GM10248 (cell line): ENCODE data around the gene C5.

Experiments used
- CTCF ChIA-PET: fragments of 300-600 bp; sonication (Branson Sonifier 250); formaldehyde crosslinking; extraction: SDS; loops from one replicate; lab custom pipeline; 2021; ENCODE audit warnings: antibody characterized with exemption; lab: Yijun Ruan, JAX
- POLR2A ChIA-PET: fragments of 350-650 bp; sonication (Branson Sonifier 250); formaldehyde crosslinking; extraction: SDS; loops from one replicate; lab custom pipeline; 2020; ENCODE audit warnings: antibody characterized with exemption; lab: Yijun Ruan, JAX
- DNase-seq: peaks from one replicate; pipeline ENCODE4 v3.0.0; 2012; ENCODE audit errors: extremely low spot score
- CTCF ChIP-seq: IDR thresholded peaks from 2 replicates; pipeline ENCODE4 v1.5.1; 2012; ENCODE audit warnings: mild to moderate bottlenecking, low read depth; ENCODE audit errors: extremely low read depth, missing control alignments, control extremely low read depth

The C5 gene

GRCh38 chr9:120910643-120911042, 139.4 kb downstream of the C5 start:
- DNase-seq, result no peak
- no peak for TF ChIP-seq CTCF
- ChIA-PET POLR2A (interaction anchor here (1.4 kb wide), 1 partner anchor 14 kb away, joined by 6 read pairs; no protein-coding TSS in a partner anchor), CTCF (interaction anchor here (0.8 to 1.3 kb wide), 3 partner anchors 9 to 42 kb away, joined by 3 to 4 read pairs (median 3); no protein-coding TSS in a partner anchor)

GRCh38 chr9:120909904-120910303, 140.2 kb downstream of the C5 start:
- ChIA-PET CTCF (interaction anchor here (0.8 to 1.0 kb wide), 2 partner anchors 13 to 41 kb away, joined by 3 read pairs; no protein-coding TSS in a partner anchor), POLR2A (no interaction called here)
- DNase-seq, result no peak
- no peak for TF ChIP-seq CTCF

- CTCF ChIA-PET, result no interaction called here
- POLR2A ChIA-PET, result interaction anchor here (0.8 to 2.6 kb wide), 4 partner anchors 8 to 15 kb away, joined by 3 to 8 read pairs (median 4); no protein-coding TSS in a partner anchor
- no peak for TF ChIP-seq CTCF
- DNase-seq, result no peak
Measured at GRCh38 chr9:120905315-120906164, 144.5 kb downstream of the C5 start.

GRCh38 chr9:120904978-120905301, 145.1 kb downstream of the C5 start:
- no peak for DNase-seq
- POLR2A ChIA-PET, result interaction anchor here (1.0 to 2.6 kb wide), 4 partner anchors 11 to 18 kb away, joined by 3 to 8 read pairs (median 4); no protein-coding TSS in a partner anchor
- no peak for TF ChIP-seq CTCF
- CTCF ChIA-PET, result interaction anchor here (0.6 to 1.0 kb wide), 2 partner anchors 25 to 28 kb away, joined by 3 read pairs; no protein-coding TSS in a partner anchor

- DNase-seq, result no peak
- TF ChIP-seq CTCF, result no peak
- CTCF ChIA-PET, result interaction anchor here (0.6 to 2.8 kb wide), 6 partner anchors 8 to 149 kb away, joined by 3 to 10 read pairs (median 3); no protein-coding TSS in a partner anchor
- POLR2A ChIA-PET, result interaction anchor here (1.0 to 2.6 kb wide), 4 partner anchors 11 to 19 kb away, joined by 3 to 8 read pairs (median 4); no protein-coding TSS in a partner anchor
Measured at GRCh38 chr9:120904061-120904977, 145.8 kb downstream of the C5 start.
